HepG2 (cell line): Measurements from ENCODE around the gene CDK5RAP1. TPM values are rescaled to one million over a fixed set of nuclear protein-coding genes. Genes with fewer than 3 reads are reported as not detected.
"Not testable (repeated sequence)": the region's sequence is repeated elsewhere in the genome, so short reads cannot be mapped to it uniquely, and the experiment has no call there.

Experiments
- ATAC-seq: fragments of 200-7000 bp; cut with Tn5 transposase; 3 replicates; pipeline ENCODE4 v1.9.1; 2020; ENCODE audit warnings: mild to moderate bottlenecking, moderate library complexity
- BruUV-seq: library from RNA; stranded (reverse); fragments of 400-500 nt; replicated peaks from 2 replicates; lab custom pipeline; 2021; lab: Mats Ljungman, UMichigan
- CTCF ChIA-PET: fragments of 300-600 bp; formaldehyde crosslinking; extraction: SDS; loops from one replicate; lab custom pipeline; 2021; ENCODE audit warnings: low total read pairs, inconsistent platforms, low intra/inter-chr PET ratio; lab: Yijun Ruan, JAX
- POLR2A ChIA-PET: fragments of 350-600 bp; sonication (Branson Sonifier 250); formaldehyde crosslinking; loops from one replicate; lab custom pipeline; 2020; ENCODE audit warnings: antibody characterized with exemption, inconsistent platforms; lab: Yijun Ruan, JAX
- DNase-seq: peaks from one replicate; pipeline ENCODE4 v3.0.0-alpha.2; 2015; ENCODE audit warnings: low spot score
- FAIRE-seq: peaks from 3 replicates; lab custom pipeline; 2011; peaks lifted over from hg19 to GRCh38; lab: Jason Lieb, UNC
- H2AFZ ChIP-seq: one replicate; pipeline ENCODE4 v1.6.1; 2011; ENCODE audit warnings: low read length, inconsistent platforms
- H3K27ac ChIP-seq: fragments of 300-600 bp; 3 replicates; pipeline ENCODE4 v1.8.0; 2011; ENCODE audit warnings: mixed run types, mild to moderate bottlenecking, mixed read lengths, low read length, inconsistent platforms; ENCODE audit not compliant: insufficient read depth; ENCODE audit errors: extremely low read length
- H3K27me3 ChIP-seq, 2 experiments: fragments of 200-600 bp in 1 of 2; 2 replicates in 1 of 2; 3 replicates in 1 of 2; pipeline versions ENCODE4 v1.6.0 to v1.8.0; 2011; ENCODE audit warnings: low read length in 2 of 2, mild to moderate bottlenecking in 2 of 2, moderate library complexity in 2 of 2, inconsistent platforms in 1 of 2; ENCODE audit not compliant: insufficient read depth in 2 of 2, control insufficient read depth in 1 of 2
- H3K36me3 ChIP-seq, 2 experiments: fragments of 200-600 bp in 1 of 2; replicated peaks in 1 of 2; 2 replicates in 1 of 2; 3 replicates in 1 of 2; pipeline versions ENCODE4 v1.5.1 to v1.8.0; 2011; ENCODE audit warnings: low read length in 2 of 2, inconsistent platforms in 1 of 2; ENCODE audit not compliant: insufficient read depth in 2 of 2, control insufficient read depth in 1 of 2
- H3K4me1 ChIP-seq: 2 replicates; pipeline ENCODE4 v1.5.1; 2012; ENCODE audit warnings: low read length, inconsistent platforms; ENCODE audit not compliant: insufficient read depth
- H3K4me2 ChIP-seq: 2 replicates; pipeline ENCODE4 v1.6.0; 2011; ENCODE audit warnings: low read depth, low read length, inconsistent platforms
- H3K4me3 ChIP-seq, 3 experiments: fragments of 200-600 bp in 1 of 3; sonication (generic), shearing (Covaris generic) in 1 of 3; replicated peaks in 1 of 3; 2 replicates each; pipeline ENCODE4 v1.5.1; 2011 to 2016; ENCODE audit warnings: low read length in 3 of 3, inconsistent platforms in 2 of 3, low read depth in 2 of 3, mild to moderate bottlenecking in 2 of 3, control low read depth in 1 of 3, mixed read lengths in 1 of 3; ENCODE audit not compliant: insufficient read depth in 1 of 3
- H3K79me2 ChIP-seq: one replicate; pipeline ENCODE4 v1.6.1; 2011; ENCODE audit warnings: low read length, inconsistent platforms; ENCODE audit not compliant: insufficient read depth
- H3K9ac ChIP-seq: 2 replicates; pipeline ENCODE4 v1.6.0; 2011; ENCODE audit warnings: mild to moderate bottlenecking, low read depth, low read length, inconsistent platforms; ENCODE audit not compliant: insufficient read depth
- H3K9me3 ChIP-seq: 2 replicates; pipeline ENCODE4 v1.5.1; 2012; ENCODE audit warnings: mild to moderate bottlenecking, low read length
- H4K20me1 ChIP-seq: 2 replicates; pipeline ENCODE4 v1.6.0; 2011; ENCODE audit warnings: inconsistent platforms, mild to moderate bottlenecking, low read length, moderate library complexity; ENCODE audit not compliant: insufficient read depth
- CBX2 ChIP-seq, 2 experiments: fragments of 200-600 bp in 1 of 2; sonication (generic); formaldehyde crosslinking in 1 of 2; IDR thresholded peaks; 2 replicates each; pipeline versions ENCODE4 v1.7.0 to v1.8.1; 2018 to 2022; ENCODE audit warnings: low read depth in 2 of 2, low read length in 1 of 2, mild to moderate bottlenecking in 1 of 2, missing genetic modification reagents in 1 of 2
- GABPA ChIP-seq, 2 experiments: IDR thresholded peaks; 2 replicates each; pipeline ENCODE4 v1.6.1; 2011 to 2016; ENCODE audit warnings: low read depth in 2 of 2, low read length in 1 of 2, missing biosample characterization in 1 of 2, missing genetic modification characterization in 1 of 2
- HIVEP1 ChIP-seq: sonication (generic); formaldehyde crosslinking; IDR thresholded peaks from 2 replicates; pipeline ENCODE4 v1.4.0; 2020; ENCODE audit warnings: mild to moderate bottlenecking, missing genetic modification reagents
- HMGA1 ChIP-seq: sonication (generic); formaldehyde crosslinking; conservative IDR thresholded peaks from 2 replicates; pipeline ENCODE4 v1.4.0; 2020; ENCODE audit warnings: missing genetic modification reagents
- HOXA7 ChIP-seq: sonication (generic); formaldehyde crosslinking; IDR thresholded peaks from 2 replicates; pipeline ENCODE4 v1.8.1; 2022; ENCODE audit warnings: mild to moderate bottlenecking, missing genetic modification reagents, moderate library complexity
- KLF9 ChIP-seq: IDR thresholded peaks from 2 replicates; pipeline ENCODE4 v1.6.1; 2016; ENCODE audit warnings: low read depth
- MBD4 ChIP-seq: IDR thresholded peaks from 2 replicates; pipeline ENCODE4 v1.6.1; 2012; ENCODE audit warnings: low read length, inconsistent platforms, borderline replicate concordance
- PITX1 ChIP-seq: sonication (generic); formaldehyde crosslinking; IDR thresholded peaks from 2 replicates; pipeline ENCODE4 v1.5.1; 2020; ENCODE audit warnings: mild to moderate bottlenecking, missing genetic modification reagents
- RELA ChIP-seq: sonication (generic); formaldehyde crosslinking; IDR thresholded peaks from 2 replicates; pipeline ENCODE4 v1.4.0; 2020; ENCODE audit warnings: missing genetic modification reagents
- SALL1 ChIP-seq: sonication (generic); formaldehyde crosslinking; IDR thresholded peaks from 2 replicates; pipeline ENCODE4 v1.8.0; 2022; ENCODE audit warnings: mild to moderate bottlenecking, missing genetic modification reagents
- TEAD2 ChIP-seq: sonication (generic); formaldehyde crosslinking; IDR thresholded peaks from 2 replicates; pipeline ENCODE4 v1.9.0; 2021; ENCODE audit warnings: missing genetic modification reagents
- YY1 ChIP-seq: IDR thresholded peaks from 2 replicates; pipeline ENCODE4 v1.6.1; 2011; ENCODE audit warnings: low read length, low read depth, moderate library complexity, mild to moderate bottlenecking; ENCODE audit not compliant: insufficient read depth, insufficient replicate concordance
- ZNF230 ChIP-seq: sonication (generic); formaldehyde crosslinking; IDR thresholded peaks from 2 replicates; pipeline ENCODE4 v1.4.0; 2020; ENCODE audit warnings: mild to moderate bottlenecking, missing genetic modification reagents
- ZNF232 ChIP-seq: sonication (generic); formaldehyde crosslinking; IDR thresholded peaks from 2 replicates; pipeline ENCODE4 v1.4.0; 2020; ENCODE audit warnings: missing genetic modification reagents, borderline replicate concordance
- ZNF33A ChIP-seq: sonication (generic); formaldehyde crosslinking; IDR thresholded peaks from 2 replicates; pipeline ENCODE4 v1.5.1; 2020; ENCODE audit warnings: missing genetic modification reagents, mild to moderate bottlenecking, moderate library complexity, borderline replicate concordance
- ZNF552 ChIP-seq: sonication (generic); formaldehyde crosslinking; IDR thresholded peaks from 2 replicates; pipeline ENCODE4 v1.9.0; 2022; ENCODE audit warnings: missing genetic modification reagents, mild to moderate bottlenecking, borderline replicate concordance
- ZNF776 ChIP-seq: sonication (generic); formaldehyde crosslinking; IDR thresholded peaks from 2 replicates; pipeline ENCODE4 v1.4.0; 2020; ENCODE audit warnings: mild to moderate bottlenecking, missing genetic modification reagents
- WGBS: methylation state at CpG from one replicate; pipeline ENCODE4 v1.1.6; 2017; ENCODE audit warnings: low lambda C conversion rate; 5-methylcytosine and 5-hydroxymethylcytosine counted together
- in situ Hi-C: cut with HindIII; loops from 2 replicates; pipeline ENCODE4 v1.10.0; 2017; ENCODE audit warnings: low pct_unique_long_range_greater_than_20kb; ENCODE audit not compliant: extremely low pct_ligation_motif_present
- intact Hi-C: fragments of 100-400 bp; cut with micrococcal nuclease; formaldehyde crosslinking; loops from one replicate; pipeline ENCODE4 v1.10.0; 2022; ENCODE audit not compliant: unreplicated experiment
- polyA plus RNA-seq, 8 experiments: library from polyadenylated mRNA; depleted of rRNA in 3 of 8; stranded (reverse) in 7 of 8; unstranded in 1 of 8; fragments of >200 nt; fragmentation: Illumina TruSeq in 4 of 8; extraction: Trizol in 4 of 8; gene quantifications; 2 replicates each; pipeline versions ENCODE4 v1.2.1 to v1.2.3, GENCODE V29; 2011 to 2016; ENCODE audit warnings: low read depth in 4 of 8, missing spikeins in 1 of 8, mixed read lengths in 1 of 8; ENCODE audit not compliant: insufficient read depth in 1 of 8
- total RNA-seq, 5 experiments: library from RNA; depleted of rRNA; stranded (reverse); fragments of >200 nt; fragmentation: Illumina TruSeq; extraction: Trizol; gene quantifications; 2 replicates each; pipeline ENCODE4 v1.2.3, GENCODE V29; 2016; ENCODE audit warnings: low read depth in 1 of 5
- TF ChIP-seq, protein P1 (sequence below): sonication (generic); formaldehyde crosslinking; IDR thresholded peaks from 2 replicates; pipeline ENCODE4 v1.5.1; 2020; ENCODE audit warnings: missing genetic modification reagents, mild to moderate bottlenecking, borderline replicate concordance

CDK5RAP1 gene
- total and polyA plus RNA-seq, 2 of the 13 experiments (the other 11 are each of a cell fraction or from before 2014, with no cell fraction given), result 53.6 to 98.2 TPM

DNA sequence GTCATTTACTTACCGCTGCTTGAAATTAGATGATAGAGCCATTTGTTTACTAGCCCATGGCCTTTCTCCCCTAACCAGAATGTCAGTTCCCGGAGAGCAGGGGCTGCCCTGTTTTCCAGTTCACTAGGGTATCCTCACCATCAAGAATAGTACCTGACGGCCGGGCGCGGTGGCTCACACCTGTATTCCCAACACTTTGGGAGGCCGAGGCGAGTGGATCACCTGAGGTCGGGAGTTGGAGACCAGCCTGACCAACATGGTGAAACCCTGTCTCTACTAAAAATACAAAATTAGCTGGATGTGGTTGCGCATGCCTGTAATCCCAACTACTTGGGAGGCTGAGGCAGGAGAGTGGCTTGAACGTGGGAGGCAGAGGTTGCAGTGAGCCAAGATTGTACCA, 22.6 kb upstream of the CDK5RAP1 start:
- not testable (repeated sequence) for FAIRE-seq, H3K9ac ChIP-seq

DNA sequence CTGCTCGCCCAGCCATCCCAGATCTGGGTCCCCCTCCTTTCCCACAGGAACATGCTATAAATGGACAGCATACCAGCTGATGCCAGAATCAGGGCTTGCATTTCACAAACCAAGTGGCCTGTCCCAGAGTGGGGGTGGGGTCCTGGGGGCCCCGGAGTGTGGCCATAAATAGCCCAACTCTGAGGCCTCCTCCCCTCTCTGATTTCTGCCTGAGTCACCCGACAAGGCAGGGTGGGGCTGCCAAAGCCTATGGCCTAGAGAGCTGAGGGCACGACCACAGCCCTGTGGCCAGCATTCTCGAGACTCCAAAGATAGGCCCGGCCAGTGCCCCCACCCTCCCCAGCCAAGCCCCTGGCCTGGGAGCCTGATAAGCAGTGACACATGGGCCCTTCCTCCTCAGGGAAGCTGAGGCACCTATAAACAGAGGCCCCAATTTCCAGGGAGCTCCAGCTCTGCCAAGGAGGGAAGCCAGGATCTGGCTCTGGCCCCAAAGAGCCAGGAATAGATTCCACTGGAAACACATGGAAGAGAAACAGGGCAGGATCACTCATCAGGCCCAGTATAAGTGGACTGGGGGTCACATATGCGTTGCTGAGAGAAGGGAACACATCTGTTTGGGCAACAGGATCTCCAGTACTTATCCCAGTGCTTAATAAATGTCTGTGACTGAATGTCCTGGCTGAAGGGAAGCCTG, 22.0 kb upstream of the CDK5RAP1 start:
- 76% methylated on average over 7 of the region's 7 CpGs for WGBS
- no peak; the same call in 2 of the 3 replicates for ATAC-seq

More for the DNA sequence above, 22.6 kb upstream of the CDK5RAP1 start:
- H3K9me3 ChIP-seq, H4K20me1 ChIP-seq, POLR2A ChIA-PET, H3K4me3 ChIP-seq: not testable (repeated sequence)
- TF ChIP-seq ZNF230 (CRISPR knock-in tag), result 0 out of 2 replicates have a peak, but pooled peaks have one; percentile 24
- TF ChIP-seq, all 625 proteins: peak for 1; not testable (repeated sequence) for 624
- H3K27ac ChIP-seq, CTCF ChIA-PET, H3K27me3 ChIP-seq, ATAC-seq, intact Hi-C loops, H3K79me2 ChIP-seq, in situ Hi-C loops, H3K4me1 ChIP-seq, H2AFZ ChIP-seq, H3K36me3 ChIP-seq, H3K4me2 ChIP-seq, DNase-seq, BruUV-seq: not testable (repeated sequence)
- WGBS, result 98% methylated on average over 11 of the region's 11 CpGs

More for the DNA sequence above, 22.0 kb upstream of the CDK5RAP1 start:
- DNase-seq, result no peak
- intact Hi-C loops (no loop called here), in situ Hi-C loops (no loop called here)
- H3K4me1 ChIP-seq, result no peaks in the 10 kb centered on the region
- TF ChIP-seq HMGA1 (CRISPR knock-in tag) (no peak), HIVEP1 (CRISPR knock-in tag) (no peak), ZNF232 (CRISPR knock-in tag) (no peak), MBD4 (no peak), KLF9 (CRISPR knock-in tag) (no peak), ZNF33A (CRISPR knock-in tag) (no peak), CBX2 (IDR thresholded peaks at IDR 0.05; ENCODE audit: low read depth, low read length) (no peak), CBX2 (CRISPR knock-in tag; IDR thresholded peaks at IDR 0.05; ENCODE audit: low read depth) (no peak), ZNF776 (CRISPR knock-in tag) (no peak), SALL1 (CRISPR knock-in tag) (no peak), PITX1 (CRISPR knock-in tag) (no peak), HOXA7 (no peak), YY1 (no peak), ZNF552 (CRISPR knock-in tag) (no peak), GABPA (IDR thresholded peaks at IDR 0.05; ENCODE audit: low read depth, low read length) (no peak), GABPA (CRISPR knock-in tag; IDR thresholded peaks at IDR 0.05; ENCODE audit: low read depth) (no peak), RELA (CRISPR knock-in tag) (no peak), TEAD2 (CRISPR knock-in tag) (no peak)
- TF ChIP-seq, protein P1, sequence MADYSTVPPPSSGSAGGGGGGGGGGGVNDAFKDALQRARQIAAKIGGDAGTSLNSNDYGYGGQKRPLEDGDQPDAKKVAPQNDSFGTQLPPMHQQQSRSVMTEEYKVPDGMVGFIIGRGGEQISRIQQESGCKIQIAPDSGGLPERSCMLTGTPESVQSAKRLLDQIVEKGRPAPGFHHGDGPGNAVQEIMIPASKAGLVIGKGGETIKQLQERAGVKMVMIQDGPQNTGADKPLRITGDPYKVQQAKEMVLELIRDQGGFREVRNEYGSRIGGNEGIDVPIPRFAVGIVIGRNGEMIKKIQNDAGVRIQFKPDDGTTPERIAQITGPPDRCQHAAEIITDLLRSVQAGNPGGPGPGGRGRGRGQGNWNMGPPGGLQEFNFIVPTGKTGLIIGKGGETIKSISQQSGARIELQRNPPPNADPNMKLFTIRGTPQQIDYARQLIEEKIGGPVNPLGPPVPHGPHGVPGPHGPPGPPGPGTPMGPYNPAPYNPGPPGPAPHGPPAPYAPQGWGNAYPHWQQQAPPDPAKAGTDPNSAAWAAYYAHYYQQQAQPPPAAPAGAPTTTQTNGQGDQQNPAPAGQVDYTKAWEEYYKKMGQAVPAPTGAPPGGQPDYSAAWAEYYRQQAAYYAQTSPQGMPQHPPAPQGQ (CRISPR knock-in tag), result no peak
- TF ChIP-seq, all 625 proteins: peak for 0
- BruUV-seq, result no TSS peak
- CTCF ChIA-PET, result no interaction called here
- no peaks in the 10 kb centered on the region for H3K36me3 ChIP-seq
- no peaks in the 10 kb centered on the region for H3K9me3 ChIP-seq
- no peaks in the 10 kb centered on the region for H3K27me3 ChIP-seq
- no peak overlapping the region for H3K9ac ChIP-seq
- no peak overlapping the region for H3K4me3 ChIP-seq
- POLR2A ChIA-PET, result no interaction called here
- H2AFZ ChIP-seq, result no peak overlapping the region
- H3K4me2 ChIP-seq, result no peak overlapping the region
- no peak overlapping the region for H3K27ac ChIP-seq
- no peaks in the 10 kb centered on the region for H4K20me1 ChIP-seq
- no peak for FAIRE-seq
- H3K79me2 ChIP-seq, result no peaks in the 10 kb centered on the region
